GM12878 (cell line): Measurements from ENCODE around the gene SNX32.

Experiments
- E2F8 ChIP-seq: fragments of 450-650 bp; IDR thresholded peaks from 2 replicates; pipeline ENCODE4 v1.6.1; 2018; ENCODE audit warnings: mild to moderate bottlenecking, low read depth, moderate library complexity; ENCODE audit not compliant: partially characterized antibody
- NFXL1 ChIP-seq: fragments of 450-650 bp; IDR thresholded peaks from 2 replicates; pipeline ENCODE4 v1.6.1; 2017; ENCODE audit warnings: antibody characterized with exemption, mild to moderate bottlenecking, borderline replicate concordance
- RAD21 ChIP-seq: IDR thresholded peaks from 2 replicates; pipeline ENCODE4 v1.6.1; 2011; ENCODE audit warnings: mild to moderate bottlenecking, low read depth, low read length, moderate library complexity; ENCODE audit not compliant: insufficient read depth
- RELA ChIP-seq: fragments of 450-650 bp; IDR thresholded peaks from 2 replicates; pipeline ENCODE4 v1.8.0; 2014; ENCODE audit warnings: borderline replicate concordance; ENCODE audit not compliant: partially characterized antibody
- TF ChIP-seq, protein P1 (sequence below), 3 experiments: IDR thresholded peaks in 2 of 3; conservative IDR thresholded peaks in 1 of 3; 2 replicates each; pipeline ENCODE4 v1.5.1; 2011; ENCODE audit warnings: low read depth in 3 of 3, low read length in 3 of 3, mild to moderate bottlenecking in 3 of 3, control low read depth in 2 of 3, moderate library complexity in 2 of 3, inconsistent platforms in 1 of 3, mixed read lengths in 1 of 3; ENCODE audit not compliant: control insufficient read depth in 2 of 3, insufficient read depth in 1 of 3; ENCODE audit errors: extremely low read depth in 1 of 3

- TF ChIP-seq, protein P1, sequence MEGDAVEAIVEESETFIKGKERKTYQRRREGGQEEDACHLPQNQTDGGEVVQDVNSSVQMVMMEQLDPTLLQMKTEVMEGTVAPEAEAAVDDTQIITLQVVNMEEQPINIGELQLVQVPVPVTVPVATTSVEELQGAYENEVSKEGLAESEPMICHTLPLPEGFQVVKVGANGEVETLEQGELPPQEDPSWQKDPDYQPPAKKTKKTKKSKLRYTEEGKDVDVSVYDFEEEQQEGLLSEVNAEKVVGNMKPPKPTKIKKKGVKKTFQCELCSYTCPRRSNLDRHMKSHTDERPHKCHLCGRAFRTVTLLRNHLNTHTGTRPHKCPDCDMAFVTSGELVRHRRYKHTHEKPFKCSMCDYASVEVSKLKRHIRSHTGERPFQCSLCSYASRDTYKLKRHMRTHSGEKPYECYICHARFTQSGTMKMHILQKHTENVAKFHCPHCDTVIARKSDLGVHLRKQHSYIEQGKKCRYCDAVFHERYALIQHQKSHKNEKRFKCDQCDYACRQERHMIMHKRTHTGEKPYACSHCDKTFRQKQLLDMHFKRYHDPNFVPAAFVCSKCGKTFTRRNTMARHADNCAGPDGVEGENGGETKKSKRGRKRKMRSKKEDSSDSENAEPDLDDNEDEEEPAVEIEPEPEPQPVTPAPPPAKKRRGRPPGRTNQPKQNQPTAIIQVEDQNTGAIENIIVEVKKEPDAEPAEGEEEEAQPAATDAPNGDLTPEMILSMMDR (IDR thresholded peaks at IDR 0.05 in 2 of 3, conservative IDR thresholded peaks at IDR 0.05 in 1 of 3; ENCODE audit: control insufficient read depth in 2 of 3, extremely low read depth in 1 of 3, insufficient read depth in 1 of 3, low read depth in 3 of 3, low read length in 3 of 3) = no peak
- no peak for TF ChIP-seq NFXL1
- TF ChIP-seq RAD21 = no peak
- no peak for TF ChIP-seq RELA
- TF ChIP-seq E2F8 = no peak
These were observed 27.4 kb downstream of the SNX32 start for GRCh38 chr11:65861165-65861505.
